Duodenal mucosa (tissue), 2 donors: ENCODE measurements around the gene GPR137C.

ENCODE experiments used
- H3K27ac ChIP-seq: one replicate; pipeline ENCODE4 v1.7.0; 2013; ENCODE audit warnings: low read depth, low read length
- H3K27me3 ChIP-seq, 2 donors: one replicate each; pipeline ENCODE4 v1.7.0; 2013; ENCODE audit warnings: low read length in 2 of 2, control low read depth in 1 of 2; ENCODE audit not compliant: insufficient read depth in 2 of 2, control insufficient read depth in 1 of 2
- H3K36me3 ChIP-seq, 2 donors: one replicate each; pipeline ENCODE4 v1.7.0; 2013; ENCODE audit warnings: low read length in 2 of 2, control low read depth in 1 of 2; ENCODE audit not compliant: insufficient read depth in 2 of 2, control insufficient read depth in 1 of 2
- H3K4me1 ChIP-seq, 2 donors: one replicate each; pipeline ENCODE4 v1.7.0; 2013; ENCODE audit warnings: low read length in 2 of 2, control low read depth in 1 of 2; ENCODE audit not compliant: insufficient read depth in 2 of 2, control insufficient read depth in 1 of 2
- H3K4me3 ChIP-seq, 2 donors: one replicate each; pipeline ENCODE4 v1.7.0; 2013; ENCODE audit warnings: low read length in 2 of 2, low read depth in 1 of 2
- H3K9ac ChIP-seq, 2 donors: one replicate each; pipeline ENCODE4 v1.7.0; 2013; ENCODE audit warnings: low read length in 2 of 2, low read depth in 1 of 2
- H3K9me3 ChIP-seq, 2 donors: one replicate each; pipeline ENCODE4 v1.7.0; 2013; ENCODE audit warnings: low read length in 2 of 2, control low read depth in 1 of 2; ENCODE audit not compliant: control insufficient read depth in 1 of 2

Gene GPR137C

DNA sequence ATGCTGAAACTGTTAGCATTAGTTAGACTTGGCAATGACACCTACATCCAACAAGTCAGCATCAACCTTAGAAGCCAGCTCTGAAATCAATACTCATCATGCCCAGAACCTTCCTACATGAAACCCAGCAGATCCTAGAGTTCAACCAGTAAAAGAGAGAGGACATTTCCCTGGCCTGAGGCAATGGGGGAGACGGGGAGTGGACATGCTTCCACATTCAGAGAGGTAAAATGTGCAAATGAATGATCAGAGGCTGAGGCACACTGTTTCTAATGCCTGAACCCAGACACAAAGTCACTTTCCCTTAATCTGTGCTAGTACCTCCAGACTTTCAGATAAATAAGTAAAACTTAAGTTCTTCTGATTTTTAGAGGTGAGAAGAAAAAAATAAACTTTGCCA is 108.2 kb downstream of the GPR137C start:
- H3K9ac ChIP-seq, result no peak overlapping the region
- peaks cover 7 to 25% of the 10 kb centered on the region in 2 donors for H3K36me3 ChIP-seq
- H3K27ac ChIP-seq, result no peak overlapping the region

DNA sequence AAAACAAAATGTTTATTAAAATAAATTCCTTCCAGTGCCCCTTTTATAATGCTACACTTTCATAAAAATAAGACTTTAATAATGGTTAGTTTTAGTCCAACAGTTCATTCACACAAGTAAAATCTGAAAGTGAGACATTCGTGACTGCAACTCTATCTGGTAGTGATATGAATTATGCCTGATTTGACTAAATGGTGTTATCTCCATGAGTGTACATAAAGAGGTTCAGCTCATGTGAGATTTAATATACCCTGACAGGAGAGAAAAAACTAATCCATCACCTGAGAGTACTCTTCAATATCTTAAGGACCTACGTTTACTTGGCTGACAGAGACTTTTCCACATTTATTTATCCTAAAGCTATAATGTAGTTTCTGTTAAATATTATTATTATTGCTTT is 108.7 kb downstream of the GPR137C start:
- Histone ChIP-seq H3K9me3 (no peaks in the 10 kb centered on the region), H3K27ac (no peak overlapping the region), H3K4me1 (no peaks in the 10 kb centered on the region), H3K27me3 (no peaks in the 10 kb centered on the region), H3K36me3 (peaks cover 9 to 28% of the 10 kb centered on the region in 2 donors), H3K9ac (no peak overlapping the region), H3K4me3 (no peak overlapping the region)

More for the DNA sequence above, 108.2 kb downstream of the GPR137C start:
- no peaks in the 10 kb centered on the region for H3K27me3 ChIP-seq
- no peaks in the 10 kb centered on the region for H3K4me1 ChIP-seq
- H3K9me3 ChIP-seq, result no peaks in the 10 kb centered on the region
- no peak overlapping the region for H3K4me3 ChIP-seq

GRCh38 chr14:52663850-52664249 is 111.2 kb downstream of the GPR137C start:
- Histone ChIP-seq H3K27ac (no peak overlapping the region), H3K4me3 (no peak overlapping the region), H3K36me3 (peaks cover 6 to 22% of the 10 kb centered on the region in 2 donors)

GRCh38 chr14:52678591-52678990 is 126.0 kb downstream of the GPR137C start:
- Histone ChIP-seq H3K9me3 (no peaks in the 10 kb centered on the region), H3K36me3 (peaks cover 3 to 25% of the 10 kb centered on the region in 2 donors), H3K9ac (no peak overlapping the region), H3K4me3 (no peak overlapping the region), H3K27me3 (no peaks in the 10 kb centered on the region), H3K27ac (no peak overlapping the region), H3K4me1 (no peaks in the 10 kb centered on the region)

More at GRCh38 chr14:52663850-52664249, 111.2 kb downstream of the GPR137C start:
- Histone ChIP-seq H3K27me3 (no peaks in the 10 kb centered on the region), H3K9ac (no peak overlapping the region), H3K9me3 (no peaks in the 10 kb centered on the region), H3K4me1 (no peaks in the 10 kb centered on the region)

GRCh38 chr14:52683985-52684520 is 131.4 kb downstream of the GPR137C start:
- H3K36me3 ChIP-seq, result peaks cover 0 to 8% of the 10 kb centered on the region in 2 donors
- H3K9me3 ChIP-seq, result no peaks in the 10 kb centered on the region
- H3K4me1 ChIP-seq, result peaks cover 10 to 14% of the 10 kb centered on the region in 2 donors
- no peak overlapping the region for H3K4me3 ChIP-seq
- H3K27ac ChIP-seq, result no peak overlapping the region
- H3K9ac ChIP-seq, result no peak overlapping the region
- no peaks in the 10 kb centered on the region for H3K27me3 ChIP-seq

DNA sequence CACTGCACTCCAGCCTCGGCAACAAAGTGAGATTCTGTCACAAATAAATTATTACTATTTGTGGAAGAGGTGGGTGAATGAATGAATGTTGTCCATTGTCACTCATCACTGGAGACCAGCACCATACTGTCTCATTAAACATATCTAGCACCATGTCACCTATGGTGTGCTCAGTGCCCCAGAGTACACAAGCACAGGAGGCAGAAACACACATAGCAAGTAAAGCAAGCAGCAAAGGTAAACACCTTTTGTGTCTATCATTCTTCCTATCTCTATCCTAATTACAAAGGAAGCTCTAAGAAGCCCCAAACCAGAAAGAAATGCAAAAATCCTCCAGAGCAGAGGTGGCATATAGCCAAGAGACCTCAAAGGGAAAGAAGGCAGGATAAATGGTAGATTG is 133.5 kb downstream of the GPR137C start:
- H3K27ac ChIP-seq, result no peak overlapping the region
- H3K9me3 ChIP-seq, result no peaks in the 10 kb centered on the region
- no peak overlapping the region for H3K9ac ChIP-seq
- H3K4me1 ChIP-seq, result peaks cover 10 to 18% of the 10 kb centered on the region in 2 donors
- peaks cover 0 to under 1% of the 10 kb centered on the region in 2 donors for H3K36me3 ChIP-seq
- H3K27me3 ChIP-seq, result no peaks in the 10 kb centered on the region
- no peak overlapping the region for H3K4me3 ChIP-seq
